Ovary (tissue), 9 donors: ENCODE data around the gene CDKAL1. TPM values are rescaled to one million over a fixed set of nuclear protein-coding genes. Genes with fewer than 3 reads are reported as not detected.

Source experiments
- DNase-seq, 5 donors: peaks; one replicate each; pipeline ENCODE4 v3.0.0-alpha.2; 2019 to 2020
- H3K27ac ChIP-seq, 2 donors: fragments of 200-600 bp; one replicate each; pipeline versions ENCODE4 v1.5.1 to v1.8.0; 2019 to 2022
- H3K27me3 ChIP-seq: fragments of 200-600 bp; one replicate; pipeline ENCODE4 v1.8.0; 2022
- H3K36me3 ChIP-seq: fragments of 200-600 bp; sonication (generic); one replicate; pipeline ENCODE4 v1.5.1; 2019
- H3K4me1 ChIP-seq: one replicate; pipeline ENCODE4 v1.8.1; 2013; ENCODE audit warnings: mild to moderate bottlenecking, moderate library complexity; ENCODE audit not compliant: insufficient read depth
- H3K4me3 ChIP-seq: fragments of 200-600 bp; sonication (generic); one replicate; pipeline ENCODE4 v1.5.1; 2017
- H3K9me3 ChIP-seq, 2 donors: fragments of 200-600 bp in 1 of 2; sonication (generic) in 1 of 2; one replicate each; pipeline versions ENCODE4 v1.5.1 to v1.8.1; 2013 to 2019; ENCODE audit warnings: mild to moderate bottlenecking in 1 of 2, moderate library complexity in 1 of 2
- EP300 ChIP-seq: sonication (generic); formaldehyde crosslinking; IDR thresholded peaks from one replicate; pipeline ENCODE4 v1.6.1; 2017; ENCODE audit warnings: antibody characterized with exemption
- POLR2A ChIP-seq: fragments of 450-650 bp; IDR thresholded peaks from one replicate; pipeline ENCODE4 v1.6.1; 2017; ENCODE audit warnings: antibody characterized with exemption, mild to moderate bottlenecking, moderate library complexity
- WGBS, 3 donors: extraction: QIAGEN DNeasy Blood & Tissue Kit in 1 of 3; methylation state at CpG; one replicate each; pipeline versions ENCODE4 v1.1.5 to v1.1.7; 2013 to 2017; 5-methylcytosine and 5-hydroxymethylcytosine counted together
- intact Hi-C, 4 donors: fragments of 100-400 bp; cut with DNase I; formaldehyde crosslinking; loops; one replicate each; pipeline versions ENCODE4 v1.11.0 to v1.15.1; 2022 to 2023
- polyA plus RNA-seq, 2 donors: library from polyadenylated mRNA; stranded (reverse); fragments of 200-250 nt in 1 of 2; fragments of 350-450 nt in 1 of 2; fragmentation: Illumina TruSeq in 1 of 2; extraction: RNeasy Lipid Tissue Mini Kit (QIAGEN cat#74804) in 1 of 2; gene quantifications; one replicate each; pipeline ENCODE4 v1.2.3, GENCODE V29; 2013 to 2014
- total RNA-seq, 7 donors: library from RNA; depleted of rRNA in 2 of 7; stranded (reverse); fragments of >200 nt in 2 of 7; fragmentation: NEBNext Ultra II Directional in 3 of 7; extraction: Animal tissue kit (Norgen Biotek cat#: 25700) in 3 of 7; gene quantifications; one replicate each; pipeline versions ENCODE4 v1.1.0 to v1.2.4, GENCODE V29; 2016 to 2023
- TF ChIP-seq, protein P1 (sequence below), 3 donors: fragments of 450-650 bp in 2 of 3; fragments of 200-600 bp in 1 of 3; IDR thresholded peaks; one replicate each; pipeline versions ENCODE4 v1.5.1 to v1.8.0; 2016 to 2022; ENCODE audit warnings: antibody characterized with exemption in 3 of 3, mild to moderate bottlenecking in 1 of 3
- donor health status: DM: no; HTN: no; CAD: no; lungs with moderate emphysema.
- donor health status: DM: no; HTN: no; CAD: no.
- donor health status: Bipolar disorder and iron deficiency.
- donor health status: DM: yes; HTN: yes; CAD: no.
- donor health status: DM: no; HTN: no; CAD: no.
- donor health status: DM: yes; HTN: yes; CAD: no.

The CDKAL1 gene
- total and polyA plus RNA-seq, 9 donors = 6.8 to 21.3 (median 18.9) TPM

GRCh38 chr6:20835315-20836010 is 301.2 kb downstream of the CDKAL1 start:
- no peak overlapping the region for H3K4me3 ChIP-seq
- H3K27me3 ChIP-seq = no peaks in the 10 kb centered on the region
- 94 to 98% (median 97%) methylated on average over 6 of the region's 6 CpGs for WGBS, 3 donors
- H3K9me3 ChIP-seq = no peaks in the 10 kb centered on the region
- H3K4me1 ChIP-seq = no peaks in the 10 kb centered on the region
- H3K27ac ChIP-seq = no peak overlapping the region
- TF ChIP-seq EP300 (no peak), POLR2A (no peak)
- TF ChIP-seq, protein P1, sequence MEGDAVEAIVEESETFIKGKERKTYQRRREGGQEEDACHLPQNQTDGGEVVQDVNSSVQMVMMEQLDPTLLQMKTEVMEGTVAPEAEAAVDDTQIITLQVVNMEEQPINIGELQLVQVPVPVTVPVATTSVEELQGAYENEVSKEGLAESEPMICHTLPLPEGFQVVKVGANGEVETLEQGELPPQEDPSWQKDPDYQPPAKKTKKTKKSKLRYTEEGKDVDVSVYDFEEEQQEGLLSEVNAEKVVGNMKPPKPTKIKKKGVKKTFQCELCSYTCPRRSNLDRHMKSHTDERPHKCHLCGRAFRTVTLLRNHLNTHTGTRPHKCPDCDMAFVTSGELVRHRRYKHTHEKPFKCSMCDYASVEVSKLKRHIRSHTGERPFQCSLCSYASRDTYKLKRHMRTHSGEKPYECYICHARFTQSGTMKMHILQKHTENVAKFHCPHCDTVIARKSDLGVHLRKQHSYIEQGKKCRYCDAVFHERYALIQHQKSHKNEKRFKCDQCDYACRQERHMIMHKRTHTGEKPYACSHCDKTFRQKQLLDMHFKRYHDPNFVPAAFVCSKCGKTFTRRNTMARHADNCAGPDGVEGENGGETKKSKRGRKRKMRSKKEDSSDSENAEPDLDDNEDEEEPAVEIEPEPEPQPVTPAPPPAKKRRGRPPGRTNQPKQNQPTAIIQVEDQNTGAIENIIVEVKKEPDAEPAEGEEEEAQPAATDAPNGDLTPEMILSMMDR (IDR thresholded peaks at IDR 0.05) = no peak
- H3K36me3 ChIP-seq = no peaks in the 10 kb centered on the region
- intact Hi-C loops = no loop called here
- DNase-seq = no peak

- WGBS, 3 donors = 92 to 96% (median 95%) methylated on average over 2 of the region's 2 CpGs
- TF ChIP-seq POLR2A = no peak
- TF ChIP-seq, protein P1 (IDR thresholded peaks at IDR 0.05) = no peak
- TF ChIP-seq EP300 = no peak
- no peak for DNase-seq
- intact Hi-C loops = no loop called here
- Histone ChIP-seq H3K4me3 (no peak overlapping the region), H3K36me3 (no peaks in the 10 kb centered on the region), H3K27me3 (no peaks in the 10 kb centered on the region), H3K4me1 (no peaks in the 10 kb centered on the region), H3K9me3 (no peaks in the 10 kb centered on the region), H3K27ac (no peak overlapping the region)
These were observed 302.9 kb downstream of the CDKAL1 start for GRCh38 chr6:20837189-20837588.

DNA sequence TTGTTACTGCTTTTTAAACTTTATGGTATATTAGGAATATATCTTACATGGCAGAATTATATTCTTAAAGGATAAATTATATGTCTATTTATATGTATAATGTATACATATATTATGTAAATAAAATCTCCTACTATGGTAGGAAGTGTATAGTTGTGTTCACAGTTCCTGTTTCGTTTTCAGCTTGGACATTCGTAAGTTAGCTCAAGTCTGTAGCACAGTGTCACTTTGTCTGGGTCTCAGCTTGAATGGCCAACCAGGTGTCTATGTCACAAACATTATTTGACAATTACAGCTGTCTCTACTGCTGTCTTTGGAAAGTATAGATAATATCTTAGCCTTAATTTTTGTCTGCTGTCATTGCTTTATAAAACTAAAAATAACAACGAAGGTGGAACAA is 303.9 kb downstream of the CDKAL1 start:
- DNase-seq = no peak
- Histone ChIP-seq H3K36me3 (no peaks in the 10 kb centered on the region), H3K9me3 (no peaks in the 10 kb centered on the region), H3K27ac (no peak overlapping the region), H3K4me3 (no peak overlapping the region), H3K4me1 (no peaks in the 10 kb centered on the region), H3K27me3 (no peaks in the 10 kb centered on the region)
- WGBS, 3 donors = 94 to 96% (median 94%) methylated on average over 3 of the region's 3 CpGs
- TF ChIP-seq, protein P1 (IDR thresholded peaks at IDR 0.05) = no peak
- no peak for TF ChIP-seq POLR2A
- no peak for TF ChIP-seq EP300
- intact Hi-C loops = no loop called here

- Histone ChIP-seq H3K27me3 (no peaks in the 10 kb centered on the region), H3K27ac (no peak overlapping the region), H3K9me3 (no peaks in the 10 kb centered on the region), H3K36me3 (no peaks in the 10 kb centered on the region), H3K4me1 (no peaks in the 10 kb centered on the region), H3K4me3 (no peak overlapping the region)
- TF ChIP-seq EP300 (no peak), POLR2A (no peak)
- TF ChIP-seq, protein P1 (IDR thresholded peaks at IDR 0.05) = no peak
- WGBS, 3 donors = 75 to 88% (median 81%) methylated on average over 2 of the region's 2 CpGs
- no peak for DNase-seq
- intact Hi-C loops = no loop called here
These were observed 305.4 kb downstream of the CDKAL1 start for GRCh38 chr6:20839630-20840029.
